OCI-LY3 (cell line): Measurements from ENCODE around the gene STRIP1.

Experiments
- CTCF ChIP-seq: fragments of 200-600, 300-600 bp; sonication (generic); IDR thresholded peaks from 2 replicates; pipeline ENCODE4 v1.5.1; 2014; ENCODE audit warnings: antibody characterized with exemption, low read length, low read depth
- EZH2phosphoT487 ChIP-seq: fragments of 200-600 bp; shearing (Covaris generic); IDR thresholded peaks from 2 replicates; pipeline ENCODE4 v1.6.1; 2018; ENCODE audit warnings: antibody characterized with exemption, mixed run types, low read depth

- TF ChIP-seq CTCF = no peak
- TF ChIP-seq EZH2phosphoT487 = no peak
Measured at GRCh38 chr1:110017792-110018191, 16.6 kb upstream of the STRIP1 start.
